ENCODE data around the gene YTHDC1.
"Not testable (repeated sequence)": the region's sequence is repeated elsewhere in the genome, so short reads cannot be mapped to it uniquely, and the experiment has no call there.

YTHDC1 gene

DNA sequence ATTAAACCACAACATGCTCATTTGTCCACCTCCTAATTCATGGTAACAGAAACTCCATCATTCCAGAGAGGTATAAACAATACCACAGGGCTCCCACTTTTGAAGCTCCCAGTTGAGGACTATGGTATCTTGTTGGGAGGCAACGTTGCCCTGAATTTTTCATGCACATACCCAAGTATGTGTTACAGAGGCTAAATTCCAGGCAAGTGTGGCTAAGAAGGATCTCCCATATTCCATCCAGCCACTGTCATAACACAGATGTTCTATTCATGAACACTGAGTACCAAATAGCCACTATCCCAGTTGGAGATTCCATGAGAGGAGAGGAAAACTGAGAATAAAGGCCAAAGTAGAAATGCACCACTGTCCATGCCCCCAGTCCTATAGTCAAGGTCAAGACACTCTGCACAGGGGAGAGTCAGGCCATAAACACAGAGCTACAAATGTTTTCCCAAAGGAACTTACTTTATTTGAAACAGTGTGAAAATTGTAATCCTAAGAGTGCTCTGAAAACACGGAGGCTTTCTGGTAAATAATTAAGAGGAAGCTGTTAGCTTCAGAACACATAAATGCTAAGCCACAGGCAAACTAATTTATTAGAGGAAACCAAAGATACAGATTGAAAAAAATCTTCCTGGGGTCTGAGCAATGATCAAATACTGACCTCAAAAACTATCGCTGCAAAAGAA lies 62.0 kb downstream of the YTHDC1 start:
- DNase-seq (ENCODE audit: extremely low spot score) = no peak
- CTCF ChIA-PET = no interaction called here
- TF ChIP-seq SP1 (IDR thresholded peaks at IDR 0.05) = no peak
- TF ChIP-seq, protein P1, sequence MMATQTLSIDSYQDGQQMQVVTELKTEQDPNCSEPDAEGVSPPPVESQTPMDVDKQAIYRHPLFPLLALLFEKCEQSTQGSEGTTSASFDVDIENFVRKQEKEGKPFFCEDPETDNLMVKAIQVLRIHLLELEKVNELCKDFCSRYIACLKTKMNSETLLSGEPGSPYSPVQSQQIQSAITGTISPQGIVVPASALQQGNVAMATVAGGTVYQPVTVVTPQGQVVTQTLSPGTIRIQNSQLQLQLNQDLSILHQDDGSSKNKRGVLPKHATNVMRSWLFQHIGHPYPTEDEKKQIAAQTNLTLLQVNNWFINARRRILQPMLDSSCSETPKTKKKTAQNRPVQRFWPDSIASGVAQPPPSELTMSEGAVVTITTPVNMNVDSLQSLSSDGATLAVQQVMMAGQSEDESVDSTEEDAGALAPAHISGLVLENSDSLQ (IDR thresholded peaks at IDR 0.05) = no peak
- TF ChIP-seq ZNF384 (IDR thresholded peaks at IDR 0.05) = no peak
- no peak for TF ChIP-seq NFRKB (IDR thresholded peaks at IDR 0.05)
- TF ChIP-seq ELF4 (IDR thresholded peaks at IDR 0.05) = no peak
- no peak for TF ChIP-seq FOXM1 (IDR thresholded peaks at IDR 0.05; ENCODE audit: borderline replicate concordance)
- TF ChIP-seq FOXA1 (IDR thresholded peaks at IDR 0.05) = no peak
- POLR2A ChIA-PET = no interaction called here

DNA sequence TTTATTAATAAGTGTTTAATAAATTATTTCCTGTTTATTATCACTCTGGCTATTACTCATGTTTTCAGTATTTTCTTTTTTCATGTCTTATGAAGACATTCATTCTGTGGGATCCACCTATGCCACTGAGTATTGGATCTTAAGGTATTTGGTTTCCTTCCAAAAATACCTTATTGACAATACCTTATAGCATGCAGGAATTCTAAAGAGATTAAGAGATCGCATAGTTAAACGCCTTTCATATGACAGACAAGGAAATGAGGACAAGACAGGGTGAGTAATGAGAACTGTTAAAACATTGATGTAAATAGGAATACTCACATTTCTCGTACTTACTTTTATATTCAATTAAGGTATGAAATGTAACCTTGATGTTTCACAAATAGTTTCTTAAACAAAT lies 66.2 kb downstream of the YTHDC1 start:
- ChIA-PET CTCF (no interaction called here), POLR2A (no interaction called here)
- no peak for TF ChIP-seq ELF4 (IDR thresholded peaks at IDR 0.05)
- no peak for TF ChIP-seq NFRKB (IDR thresholded peaks at IDR 0.05)
- TF ChIP-seq BHLHE40 (IDR thresholded peaks at IDR 0.05; ENCODE audit: borderline replicate concordance) = no peak
- TF ChIP-seq HDGF (IDR thresholded peaks at IDR 0.05; ENCODE audit: borderline replicate concordance) = no peak
- no peak for TF ChIP-seq L3MBTL2 (conservative IDR thresholded peaks at IDR 0.05)
- TF ChIP-seq ZNF384 (IDR thresholded peaks at IDR 0.05) = no peak
- TF ChIP-seq CTBP1 (IDR thresholded peaks at IDR 0.05; ENCODE audit: borderline replicate concordance) = no peak
- no peak for TF ChIP-seq SP1 (IDR thresholded peaks at IDR 0.05)
- TF ChIP-seq LEF1 (IDR thresholded peaks at IDR 0.05; ENCODE audit: borderline replicate concordance) = no peak
- TF ChIP-seq, protein P1 (IDR thresholded peaks at IDR 0.05) = no peak
- no peak for TF ChIP-seq FOXK2 (IDR thresholded peaks at IDR 0.05)
- no peak for TF ChIP-seq SUZ12 (IDR thresholded peaks at IDR 0.05)
- no peak for TF ChIP-seq ARNT (IDR thresholded peaks at IDR 0.05)
- TF ChIP-seq FOXA1 (IDR thresholded peaks at IDR 0.05) = no peak
- no peak for TF ChIP-seq TARDBP (IDR thresholded peaks at IDR 0.05)
- TF ChIP-seq FOXM1 (IDR thresholded peaks at IDR 0.05; ENCODE audit: borderline replicate concordance) = no peak
- no peak for DNase-seq (ENCODE audit: extremely low spot score)

DNA sequence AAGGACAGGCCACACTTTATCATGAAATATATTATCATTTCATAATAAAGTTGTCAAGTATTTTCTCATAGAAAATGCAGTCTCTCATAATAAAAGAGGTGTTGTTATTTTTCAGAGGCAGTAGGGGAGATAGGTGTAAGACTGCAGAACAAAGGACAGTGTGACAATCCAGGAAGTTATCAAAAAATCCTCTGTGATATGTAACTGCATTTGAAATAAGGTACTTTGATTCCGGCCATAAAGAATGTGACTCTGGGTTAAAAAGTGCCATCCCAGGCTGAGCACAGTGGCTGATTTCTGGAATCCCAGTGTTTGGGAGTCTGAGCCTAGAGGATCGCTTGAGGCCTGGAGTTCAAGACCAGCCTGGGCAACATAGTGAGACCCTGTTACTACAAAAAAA lies 66.8 kb downstream of the YTHDC1 start:
- POLR2A ChIA-PET = no interaction called here
- TF ChIP-seq BHLHE40 (IDR thresholded peaks at IDR 0.05; ENCODE audit: borderline replicate concordance) = no peak
- TF ChIP-seq FOXA1 (IDR thresholded peaks at IDR 0.05) = no peak
- no peak for TF ChIP-seq TARDBP (IDR thresholded peaks at IDR 0.05)
- no peak for TF ChIP-seq FOXK2 (IDR thresholded peaks at IDR 0.05)
- TF ChIP-seq HDGF (IDR thresholded peaks at IDR 0.05; ENCODE audit: borderline replicate concordance) = no peak
- TF ChIP-seq ARNT (IDR thresholded peaks at IDR 0.05) = no peak
- no peak for TF ChIP-seq ZNF384 (IDR thresholded peaks at IDR 0.05)
- no peak for TF ChIP-seq CTBP1 (IDR thresholded peaks at IDR 0.05; ENCODE audit: borderline replicate concordance)
- no peak for TF ChIP-seq LEF1 (IDR thresholded peaks at IDR 0.05; ENCODE audit: borderline replicate concordance)
- no peak for TF ChIP-seq NFRKB (IDR thresholded peaks at IDR 0.05)
- no peak for TF ChIP-seq FOXM1 (IDR thresholded peaks at IDR 0.05; ENCODE audit: borderline replicate concordance)
- no peak for TF ChIP-seq SP1 (IDR thresholded peaks at IDR 0.05)
- no peak for TF ChIP-seq L3MBTL2 (conservative IDR thresholded peaks at IDR 0.05)
- TF ChIP-seq, protein P1 (IDR thresholded peaks at IDR 0.05) = no peak
- no peak for TF ChIP-seq SUZ12 (IDR thresholded peaks at IDR 0.05)
- TF ChIP-seq ELF4 (IDR thresholded peaks at IDR 0.05) = no peak
- CTCF ChIA-PET = no interaction called here
- DNase-seq (ENCODE audit: extremely low spot score) = no peak

DNA sequence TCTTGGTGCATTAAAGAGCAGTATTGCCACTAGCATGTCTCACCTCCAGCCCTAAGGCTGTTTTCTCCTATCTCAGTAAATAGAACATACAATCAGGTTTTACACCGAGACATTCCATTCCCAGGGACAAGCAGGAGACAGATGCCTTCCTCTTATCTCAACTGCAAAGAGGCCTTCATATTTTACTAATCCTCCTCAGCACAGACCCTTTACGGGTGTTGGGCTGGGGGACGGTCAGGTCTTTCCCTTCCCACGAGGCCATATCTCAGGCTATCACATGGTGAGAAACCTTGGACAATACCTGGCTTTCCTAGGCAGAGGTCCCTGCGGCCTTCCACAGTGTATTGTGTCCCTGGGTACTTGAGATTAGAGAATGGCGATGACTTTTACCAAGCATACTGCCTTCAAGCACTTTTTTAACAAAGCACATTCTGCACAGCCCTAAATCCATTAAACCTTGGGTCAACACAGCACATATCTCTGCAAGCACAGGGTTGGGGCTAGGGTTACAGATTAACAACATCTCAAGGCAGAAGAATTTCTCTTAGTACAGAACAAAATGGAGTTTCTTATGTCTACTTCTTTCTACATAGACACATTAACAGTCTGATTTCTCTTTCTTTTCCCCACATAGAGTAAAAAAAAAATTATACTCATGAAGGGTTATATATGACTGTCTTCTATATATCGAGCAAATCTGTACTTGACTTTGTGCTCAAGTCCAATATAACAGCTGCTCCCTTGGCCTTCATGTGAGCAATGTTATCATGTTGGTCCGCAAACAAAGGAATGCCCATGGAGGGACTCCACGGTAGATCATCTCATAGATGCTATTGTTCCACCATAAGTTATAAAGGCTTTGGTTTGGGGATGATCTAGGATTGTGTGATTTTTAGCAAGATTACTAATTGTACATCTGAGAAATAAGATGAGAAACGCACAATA lies 67.8 kb downstream of the YTHDC1 start:
- POLR2A ChIA-PET; DNase-seq (ENCODE audit: extremely low spot score); CTCF ChIA-PET: not testable (repeated sequence)

DNA sequence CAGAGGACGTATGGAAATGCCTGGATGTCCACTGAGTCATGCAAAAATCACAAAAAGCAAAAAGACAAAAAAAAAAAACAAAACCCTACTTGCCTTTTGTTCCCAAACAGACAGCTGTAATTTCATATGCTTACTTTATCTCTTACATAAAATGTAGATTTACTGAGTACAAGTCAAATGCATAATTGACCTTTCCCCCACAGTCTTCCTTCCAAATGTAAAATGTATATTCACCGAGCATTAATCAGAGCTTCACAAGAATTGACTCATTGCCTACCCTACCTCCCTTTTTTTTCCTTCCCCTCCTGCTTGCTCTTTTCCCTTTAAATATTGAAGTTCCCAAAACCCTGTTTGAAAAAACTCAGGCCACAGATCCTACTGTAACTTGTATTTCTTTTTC lies 71.9 kb downstream of the YTHDC1 start:
- no peak for TF ChIP-seq ARNT (IDR thresholded peaks at IDR 0.05)
- DNase-seq (ENCODE audit: extremely low spot score) = no peak
- ChIA-PET CTCF (no interaction called here), POLR2A (no interaction called here)

DNA sequence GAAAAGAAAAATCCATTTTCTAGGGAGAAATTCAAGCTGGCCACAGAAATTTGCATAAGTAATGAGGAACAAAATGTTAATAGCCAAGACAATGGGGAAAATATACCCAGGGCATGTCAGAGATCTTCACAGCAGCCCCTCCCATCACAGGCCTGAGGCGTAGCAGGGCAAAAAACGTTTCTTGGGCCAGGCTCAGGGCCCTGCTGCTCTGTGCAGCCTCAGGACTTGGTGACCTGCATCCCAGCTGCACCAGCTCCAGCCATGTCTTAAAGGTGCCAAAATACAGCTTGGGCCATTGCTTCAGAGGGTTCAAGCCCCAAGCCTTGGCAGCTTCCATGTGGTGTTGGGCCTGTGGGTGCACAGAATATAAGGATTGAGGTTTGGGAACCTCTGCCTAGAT lies 72.3 kb downstream of the YTHDC1 start:
- ChIA-PET POLR2A (no interaction called here), CTCF (no interaction called here)
- DNase-seq (ENCODE audit: extremely low spot score) = no peak
- TF ChIP-seq SP1 (IDR thresholded peaks at IDR 0.05) = no peak
- no peak for TF ChIP-seq NFRKB (IDR thresholded peaks at IDR 0.05)
- TF ChIP-seq BHLHE40 (IDR thresholded peaks at IDR 0.05; ENCODE audit: borderline replicate concordance) = no peak
- TF ChIP-seq ZNF384 (IDR thresholded peaks at IDR 0.05) = no peak
- no peak for TF ChIP-seq LEF1 (IDR thresholded peaks at IDR 0.05; ENCODE audit: borderline replicate concordance)
- TF ChIP-seq FOXA1 (IDR thresholded peaks at IDR 0.05) = no peak
- TF ChIP-seq TARDBP (IDR thresholded peaks at IDR 0.05) = no peak
- TF ChIP-seq ELF4 (IDR thresholded peaks at IDR 0.05) = no peak
- no peak for TF ChIP-seq HDGF (IDR thresholded peaks at IDR 0.05; ENCODE audit: borderline replicate concordance)
- no peak for TF ChIP-seq L3MBTL2 (conservative IDR thresholded peaks at IDR 0.05)
- TF ChIP-seq FOXM1 (IDR thresholded peaks at IDR 0.05; ENCODE audit: borderline replicate concordance) = no peak
- no peak for TF ChIP-seq SUZ12 (IDR thresholded peaks at IDR 0.05)
- TF ChIP-seq CTBP1 (IDR thresholded peaks at IDR 0.05; ENCODE audit: borderline replicate concordance) = no peak
- TF ChIP-seq, protein P1 (IDR thresholded peaks at IDR 0.05) = no peak
- no peak for TF ChIP-seq ARNT (IDR thresholded peaks at IDR 0.05)
- no peak for TF ChIP-seq FOXK2 (IDR thresholded peaks at IDR 0.05)
